GM13976 (cell line): Measurements from ENCODE around the gene TMEM95.

Experiments used
- DNase-seq: peaks from one replicate; pipeline ENCODE4 v3.0.0; 2012; ENCODE audit warnings: low spot score
- in situ Hi-C: fragments of 300-500 bp; cut with MboI; formaldehyde crosslinking; loops from one replicate; pipeline ENCODE4 v1.12.0; 2022; ENCODE audit warnings: low sequenced_read_pairs, mixed read lengths, inconsistent platforms; ENCODE audit not compliant: unreplicated experiment
- TF ChIP-seq, protein P1 (sequence below): IDR thresholded peaks from 2 replicates; pipeline ENCODE4 v1.5.1; 2012; ENCODE audit warnings: borderline replicate concordance, mild to moderate bottlenecking; ENCODE audit not compliant: insufficient read depth; ENCODE audit errors: extremely low read depth, missing control alignments, control extremely low read depth

TMEM95 gene

GRCh38 chr17:7312432-7313087, 42.4 kb upstream of the TMEM95 start:
- in situ Hi-C loops: no loop called here
- TF ChIP-seq, protein P1, sequence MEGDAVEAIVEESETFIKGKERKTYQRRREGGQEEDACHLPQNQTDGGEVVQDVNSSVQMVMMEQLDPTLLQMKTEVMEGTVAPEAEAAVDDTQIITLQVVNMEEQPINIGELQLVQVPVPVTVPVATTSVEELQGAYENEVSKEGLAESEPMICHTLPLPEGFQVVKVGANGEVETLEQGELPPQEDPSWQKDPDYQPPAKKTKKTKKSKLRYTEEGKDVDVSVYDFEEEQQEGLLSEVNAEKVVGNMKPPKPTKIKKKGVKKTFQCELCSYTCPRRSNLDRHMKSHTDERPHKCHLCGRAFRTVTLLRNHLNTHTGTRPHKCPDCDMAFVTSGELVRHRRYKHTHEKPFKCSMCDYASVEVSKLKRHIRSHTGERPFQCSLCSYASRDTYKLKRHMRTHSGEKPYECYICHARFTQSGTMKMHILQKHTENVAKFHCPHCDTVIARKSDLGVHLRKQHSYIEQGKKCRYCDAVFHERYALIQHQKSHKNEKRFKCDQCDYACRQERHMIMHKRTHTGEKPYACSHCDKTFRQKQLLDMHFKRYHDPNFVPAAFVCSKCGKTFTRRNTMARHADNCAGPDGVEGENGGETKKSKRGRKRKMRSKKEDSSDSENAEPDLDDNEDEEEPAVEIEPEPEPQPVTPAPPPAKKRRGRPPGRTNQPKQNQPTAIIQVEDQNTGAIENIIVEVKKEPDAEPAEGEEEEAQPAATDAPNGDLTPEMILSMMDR: no peak
- DNase-seq: no peak

GRCh38 chr17:7313088-7313889, 41.7 kb upstream of the TMEM95 start:
- TF ChIP-seq, protein P1: no peak
- no peak for DNase-seq
- in situ Hi-C loops: no loop called here

DNA sequence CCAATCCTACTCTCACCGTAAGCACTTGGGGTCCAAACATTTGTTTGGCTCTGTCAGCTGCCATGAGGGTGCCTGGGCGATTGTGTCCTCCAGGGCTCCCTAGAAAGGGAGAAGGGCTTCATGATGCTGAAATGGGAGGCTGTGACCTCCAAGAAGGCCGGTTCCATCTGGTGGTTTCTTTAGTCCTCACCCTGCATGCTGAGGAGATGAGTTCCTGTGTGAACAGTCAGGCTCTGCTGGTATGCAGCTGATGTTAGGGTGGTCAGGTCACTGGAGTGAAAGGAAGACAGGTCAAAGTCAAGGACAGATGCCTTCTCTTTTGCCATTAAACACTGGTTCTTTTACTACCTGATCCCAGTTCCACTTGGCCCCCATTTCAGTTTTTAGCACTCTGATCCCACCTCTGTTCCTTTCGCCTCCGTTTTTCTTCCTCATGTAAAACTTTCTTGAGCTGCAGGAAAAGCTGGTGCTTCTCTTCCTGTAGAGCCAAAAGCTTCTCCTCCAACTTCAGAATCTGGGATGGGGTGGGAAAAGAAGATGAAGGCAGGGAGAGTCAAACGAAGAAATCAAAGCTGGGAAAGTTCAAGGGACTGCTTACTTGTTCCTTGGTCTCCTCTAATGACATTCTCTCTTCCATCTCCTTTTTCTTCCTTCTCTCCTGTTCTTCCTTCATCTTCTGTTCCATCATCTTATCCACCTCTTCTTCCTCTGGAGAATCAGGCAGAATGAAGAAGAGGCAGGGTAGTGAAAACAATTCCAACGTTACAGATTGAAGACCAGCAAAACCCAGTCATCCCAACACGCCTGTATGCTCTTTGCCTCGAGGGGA, 40.9 kb upstream of the TMEM95 start:
- in situ Hi-C loops: no loop called here
- TF ChIP-seq, protein P1: no peak
- DNase-seq: no peak

- TF ChIP-seq, protein P1: no peak
- DNase-seq: peak; percentile 97
- in situ Hi-C loops: no loop called here
Measured at GRCh38 chr17:7314719-7315569, 40.0 kb upstream of the TMEM95 start, which contains the start of gene GPS2. TSS of gene GPS2 (minus strand) at chr17:7315360. CDS start at chr17:7315052, 308 bp downstream.

- in situ Hi-C loops: no loop called here
- no peak for DNase-seq
- TF ChIP-seq, protein P1: no peak
Measured at GRCh38 chr17:7315570-7316235, 39.3 kb upstream of the TMEM95 start.
